SK-MEL-5 (cell line): ENCODE data around the gene ECHS1. TPM values are rescaled to one million over a fixed set of nuclear protein-coding genes. Genes with fewer than 3 reads are reported as not detected.

Experiments used
- DNase-seq: peaks from one replicate; pipeline ENCODE4 v3.0.0-alpha.2; 2016; ENCODE audit warnings: low read depth, low spot score
- in situ Hi-C: cut with HindIII; loops from 2 replicates; pipeline ENCODE4 v1.10.0; 2016; ENCODE audit warnings: low sequenced_read_pairs, high pct_unique_total_duplicates, low pct_unique_long_range_greater_than_20kb
- total RNA-seq: library from RNA; depleted of rRNA; stranded (reverse); fragments of >200 nt; shearing (Covaris generic); gene quantifications from 2 replicates; pipeline ENCODE4 v1.2.3, GENCODE V29; 2014

Gene ECHS1
- total RNA-seq, 1 experiment from 2014 or later, result 90.4 TPM

- no peak for DNase-seq
- in situ Hi-C loops, result no loop called here
Measured at GRCh38 chr10:133353988-133354605, 19.1 kb downstream of the ECHS1 start.

GRCh38 chr10:133353202-133353959, 19.8 kb downstream of the ECHS1 start:
- no peak for DNase-seq
- in situ Hi-C loops, result no loop called here

- peak; percentile 15 for DNase-seq
- in situ Hi-C loops, result no loop called here
Measured at GRCh38 chr10:133351408-133352318, 21.5 kb downstream of the ECHS1 start.

- in situ Hi-C loops, result no loop called here
- DNase-seq, result no peak
Measured at GRCh38 chr10:133350950-133351329, 22.2 kb downstream of the ECHS1 start.

- DNase-seq, result no peak
- in situ Hi-C loops, result no loop called here
Measured at GRCh38 chr10:133350283-133350949, 22.7 kb downstream of the ECHS1 start.

- DNase-seq, result no peak
- in situ Hi-C loops, result no loop called here
Measured at GRCh38 chr10:133349577-133350011, 23.6 kb downstream of the ECHS1 start.

GRCh38 chr10:133349160-133349568, 24.0 kb downstream of the ECHS1 start:
- in situ Hi-C loops, result no loop called here
- DNase-seq, result no peak

- in situ Hi-C loops, result no loop called here
Measured at GRCh38 chr10:133347710-133348517, 25.2 kb downstream of the ECHS1 start.

GRCh38 chr10:133346413-133346812, 26.7 kb downstream of the ECHS1 start:
- in situ Hi-C loops, result no loop called here
- DNase-seq, result no peak

More at GRCh38 chr10:133347710-133348517, 25.2 kb downstream of the ECHS1 start:
- no peak for DNase-seq

GRCh38 chr10:133344236-133344635, 28.9 kb downstream of the ECHS1 start:
- no peak for DNase-seq
- in situ Hi-C loops, result no loop called here

GRCh38 chr10:133343558-133343957, 29.6 kb downstream of the ECHS1 start:
- in situ Hi-C loops, result no loop called here
- no peak for DNase-seq

GRCh38 chr10:133342942-133343341, 30.2 kb downstream of the ECHS1 start:
- in situ Hi-C loops, result no loop called here
- no peak for DNase-seq

GRCh38 chr10:133341983-133342382, 31.2 kb downstream of the ECHS1 start:
- no peak for DNase-seq
- in situ Hi-C loops, result no loop called here

GRCh38 chr10:133339708-133340380, 33.3 kb downstream of the ECHS1 start:
- in situ Hi-C loops, result no loop called here
- no peak for DNase-seq

GRCh38 chr10:133338080-133339071, 34.8 kb downstream of the ECHS1 start:
- no peak for DNase-seq
- in situ Hi-C loops, result no loop called here
